GM20000 (cell line): ENCODE results near the gene KCNG2.
A peak's percentile ranks its signal among the peaks of the same experiment; 100 is the strongest.

Experiments used
- DNase-seq: peaks from one replicate; pipeline ENCODE4 v3.0.0; 2012; ENCODE audit warnings: low spot score
- CTCF ChIP-seq: IDR thresholded peaks from 2 replicates; pipeline ENCODE4 v1.5.1; 2012; ENCODE audit warnings: mild to moderate bottlenecking, control low read depth; ENCODE audit errors: extremely low read depth, missing control alignments

KCNG2 gene

GRCh38 chr18:79792096-79792987 lies 5.4 kb upstream of the KCNG2 start:
- DNase-seq = no peak

DNA sequence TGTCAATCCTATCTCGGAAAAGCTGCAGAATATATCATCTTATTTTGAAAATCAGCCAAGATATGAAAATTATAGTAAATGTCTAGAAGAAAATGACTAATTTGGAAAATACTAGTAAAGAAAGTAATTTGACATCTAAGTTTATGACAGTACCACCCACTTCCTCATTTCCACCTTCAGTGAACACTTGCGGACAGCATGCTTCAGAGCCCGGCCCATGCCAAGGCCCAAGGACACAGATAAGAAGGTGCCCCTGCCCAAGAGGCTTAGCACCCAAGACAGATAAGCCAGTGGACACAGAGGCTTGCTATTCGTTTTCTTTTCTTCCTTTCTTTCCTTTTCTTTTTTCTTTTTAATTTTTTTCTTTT lies 4.8 kb upstream of the KCNG2 start:
- DNase-seq = peak; percentile 76
- TF ChIP-seq CTCF = no peak

More at GRCh38 chr18:79792096-79792987, 5.4 kb upstream of the KCNG2 start:
- TF ChIP-seq CTCF = no peak

DNA sequence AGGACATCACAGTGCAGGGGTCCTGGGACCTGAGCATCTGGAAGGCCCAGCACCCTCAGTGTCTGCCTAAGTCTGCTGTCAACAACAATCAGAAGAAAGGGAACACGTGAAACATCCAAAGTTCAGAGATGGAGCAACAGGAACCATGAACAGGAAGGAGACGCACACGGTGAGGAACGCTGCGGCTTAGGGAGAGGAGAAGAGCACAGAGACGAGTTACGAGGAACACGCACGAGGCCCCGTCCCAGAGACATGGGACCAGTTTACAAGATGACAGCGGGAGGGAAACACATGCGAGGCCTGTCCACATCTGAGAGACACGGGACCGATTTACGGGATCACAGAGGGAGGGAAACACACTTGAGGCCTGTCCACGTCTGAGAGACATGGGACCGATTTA lies 2.9 kb upstream of the KCNG2 start:
- TF ChIP-seq CTCF = no peak
- DNase-seq = no peak

- no peak for DNase-seq
- TF ChIP-seq CTCF = no peak
Observed at GRCh38 chr18:79795446-79795845, 2.3 kb upstream of the KCNG2 start.

DNA sequence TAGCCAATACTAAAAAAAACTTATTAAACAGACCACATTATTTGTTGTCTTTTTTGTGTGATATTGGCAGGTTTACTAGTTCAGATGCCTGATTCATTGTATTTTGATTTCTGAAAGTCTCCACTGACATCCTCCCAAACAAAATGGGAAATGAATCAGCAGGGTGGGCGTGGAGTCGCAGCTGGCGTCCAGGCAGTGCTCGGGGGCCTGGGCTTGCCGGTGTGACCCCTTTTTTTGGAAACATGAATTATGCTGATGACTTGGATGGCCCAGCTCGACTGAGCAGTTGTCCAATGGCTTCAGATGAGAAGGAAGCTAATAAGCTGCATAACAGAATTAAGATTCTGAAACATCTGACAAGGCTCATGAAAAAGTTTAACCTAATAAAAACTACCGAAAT lies 1.7 kb upstream of the KCNG2 start:
- no peak for TF ChIP-seq CTCF
- DNase-seq = no peak

- DNase-seq = no peak
- TF ChIP-seq CTCF = no peak
Observed at GRCh38 chr18:79796531-79797405, 970 bp upstream of the KCNG2 start.

DNA sequence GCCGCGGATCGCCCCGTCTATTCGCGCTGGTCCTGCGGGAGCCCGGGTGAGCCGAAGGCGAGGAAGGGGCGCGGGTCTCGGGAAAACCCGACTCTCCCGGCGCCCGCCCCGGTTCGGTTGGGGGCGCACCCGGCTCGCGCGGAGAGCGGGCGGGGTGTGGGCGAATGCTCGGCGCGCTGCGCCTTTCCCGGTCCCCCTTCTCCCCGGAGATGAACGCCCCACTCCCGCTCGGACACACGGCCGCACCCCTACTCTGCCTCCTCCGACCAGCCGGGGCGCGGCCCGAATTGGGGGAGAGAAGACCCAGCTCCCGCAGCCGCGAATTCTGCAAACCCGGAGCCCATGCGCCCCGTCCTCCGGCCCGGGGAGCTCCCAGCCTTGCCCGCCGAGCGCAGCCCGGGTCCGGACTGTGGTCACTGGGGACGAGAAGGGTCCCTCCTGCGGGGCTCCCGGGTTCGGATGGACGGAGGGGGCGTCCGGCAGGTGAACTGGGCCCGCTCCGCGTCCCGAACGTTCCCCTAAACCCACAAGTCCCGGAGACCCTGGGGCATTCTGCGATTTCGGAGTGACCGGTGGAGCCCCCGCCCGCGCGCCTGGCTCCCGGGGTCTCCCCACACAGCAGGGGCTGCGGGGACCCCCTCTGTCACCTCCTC lies 734 bp downstream of the KCNG2 start:
- no peak for DNase-seq
- no peak for TF ChIP-seq CTCF
